GM19324 (cell line): ENCODE data around the gene AGPAT1.
"Not testable (repeated sequence)": the region's sequence is repeated elsewhere in the genome, so short reads cannot be mapped to it uniquely, and the experiment has no call there.

ENCODE experiments used
- ATAC-seq: cut with Tn5 transposase; IDR thresholded peaks from one replicate; pipeline ENCODE4 v1.9.1; 2021; ENCODE audit warnings: mild to moderate bottlenecking, moderate library complexity; ENCODE audit not compliant: unreplicated experiment, low FRiP score

Gene AGPAT1

GRCh38 chr6:32175711-32176475, at the start of gene AGPAT1:
Gene AGPAT1 (minus strand): TSS chr6:32176084. CDS start chr6:32171496, 4,588 bp downstream.
- ATAC-seq = peak; percentile 39

DNA sequence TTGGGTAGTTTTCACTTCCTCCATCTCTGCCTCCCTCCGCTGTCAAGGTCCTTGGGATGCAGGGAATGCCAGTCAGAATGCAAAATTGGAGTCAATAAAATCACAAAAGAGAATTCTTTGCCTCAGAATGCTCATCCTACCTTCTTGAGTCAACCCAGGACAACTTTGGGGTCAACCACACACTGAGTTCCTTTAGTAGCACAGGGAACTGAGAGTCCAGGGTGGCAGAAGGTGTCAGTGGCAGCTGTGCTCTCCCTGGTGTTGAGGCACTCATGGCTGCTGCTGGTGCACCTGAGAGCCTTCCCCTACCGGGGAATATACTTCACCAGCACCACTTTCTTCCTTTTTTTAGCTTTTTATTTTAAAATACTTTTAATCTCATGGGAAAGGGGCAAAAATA, 48.8 kb upstream of the AGPAT1 start:
- peak; percentile 46 for ATAC-seq

DNA sequence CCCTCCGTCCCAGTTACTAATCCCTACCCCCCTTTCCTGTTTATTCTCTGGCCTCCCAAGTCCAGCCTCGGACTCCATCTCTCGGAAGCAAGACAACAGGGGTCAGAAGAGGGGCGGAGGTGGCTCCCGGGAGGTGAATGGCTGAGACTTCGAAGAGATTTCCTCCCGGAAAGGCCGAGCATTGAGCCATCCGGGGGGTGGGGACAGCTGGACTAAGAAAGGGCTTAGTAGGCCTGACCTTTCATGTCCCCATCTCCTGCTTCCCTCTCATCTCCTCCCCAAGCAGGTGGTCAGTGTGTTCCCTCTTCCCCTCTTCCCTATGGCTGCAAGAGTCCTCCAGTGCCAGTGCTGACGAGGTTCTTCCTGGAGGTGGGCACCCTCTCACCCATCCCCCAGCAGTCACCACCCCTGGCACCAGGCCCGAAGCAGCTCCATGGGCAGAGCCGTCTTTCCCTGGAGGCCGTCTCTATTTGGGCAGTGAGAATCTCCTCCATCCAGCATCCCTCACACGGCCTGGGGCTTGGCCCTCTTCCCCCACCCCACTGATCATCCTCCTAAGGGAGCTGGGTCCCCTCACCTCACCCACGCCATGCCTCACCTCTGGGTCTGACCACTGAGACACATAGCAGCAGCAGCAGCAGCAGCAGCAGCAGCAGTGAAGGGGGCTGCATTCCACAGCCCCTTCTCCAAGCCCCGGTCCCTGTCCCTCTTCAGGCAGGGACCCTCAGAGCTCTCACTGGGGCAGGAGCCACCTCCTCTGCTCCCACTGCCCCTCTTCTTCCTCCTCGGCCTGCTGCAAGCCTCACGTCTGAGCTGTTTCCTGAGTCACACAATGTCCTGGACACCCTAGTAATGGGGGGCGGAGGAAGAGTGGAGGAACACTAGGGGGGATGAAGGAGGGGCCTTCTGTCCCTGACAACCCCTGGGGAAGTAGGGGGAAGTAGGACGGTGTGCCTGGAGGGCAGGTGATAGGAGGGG, 47.7 kb upstream of the AGPAT1 start, which contains the start of gene NOTCH4:
Gene NOTCH4 (minus strand): TSS at position 810 of the 978 bp plus-strand sequence. CDS start 139 bp downstream, at position 671.
- ATAC-seq = no peak

GRCh38 chr6:32222333-32223230, 46.7 kb upstream of the AGPAT1 start:
- ATAC-seq = no peak

DNA sequence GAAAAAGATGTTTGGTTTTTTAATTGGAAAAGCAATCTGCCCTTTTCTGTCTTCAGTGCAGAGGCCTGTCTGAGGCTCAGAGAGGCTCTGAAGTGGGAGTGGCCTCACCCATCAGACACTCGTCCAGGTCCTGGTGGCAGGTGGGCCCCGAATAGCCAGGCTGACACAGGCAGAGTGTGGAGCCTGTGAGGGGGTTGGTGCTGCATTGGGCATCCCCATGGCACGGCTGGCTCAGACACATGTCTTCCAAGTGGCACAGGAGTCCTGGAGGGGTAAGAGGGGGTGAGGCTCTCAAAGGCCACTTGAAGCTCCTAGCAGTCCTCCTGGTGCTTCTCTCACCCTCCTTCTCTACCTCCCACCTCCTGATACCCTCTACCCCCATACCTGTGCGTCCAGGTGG, 44.1 kb upstream of the AGPAT1 start:
- no peak for ATAC-seq

DNA sequence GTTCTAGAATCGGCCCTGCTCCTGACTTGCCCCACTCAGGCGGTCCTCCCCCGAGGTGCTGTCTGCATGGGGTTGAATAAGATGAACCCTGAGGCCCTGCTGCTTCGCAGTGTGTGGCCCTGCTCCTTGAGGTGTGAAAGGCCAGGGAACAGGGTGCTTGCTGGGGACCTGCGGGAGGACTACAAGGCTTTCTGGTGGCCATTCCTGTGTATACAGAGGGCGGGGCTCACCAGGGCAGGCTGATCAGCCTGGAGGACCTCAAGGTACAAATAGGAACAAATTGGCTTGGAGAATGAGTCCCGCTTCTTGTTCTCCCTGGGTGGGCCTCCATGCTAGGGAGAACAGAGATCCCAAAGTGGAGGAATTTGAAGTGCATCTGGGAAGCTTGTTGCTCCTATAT, 42.3 kb upstream of the AGPAT1 start:
- no peak for ATAC-seq

GRCh38 chr6:32216998-32217397, 41.1 kb upstream of the AGPAT1 start:
- ATAC-seq = no peak

GRCh38 chr6:32216285-32216684, 40.4 kb upstream of the AGPAT1 start:
- no peak for ATAC-seq

- no peak for ATAC-seq
Measured at GRCh38 chr6:32215617-32216016, 39.7 kb upstream of the AGPAT1 start.

DNA sequence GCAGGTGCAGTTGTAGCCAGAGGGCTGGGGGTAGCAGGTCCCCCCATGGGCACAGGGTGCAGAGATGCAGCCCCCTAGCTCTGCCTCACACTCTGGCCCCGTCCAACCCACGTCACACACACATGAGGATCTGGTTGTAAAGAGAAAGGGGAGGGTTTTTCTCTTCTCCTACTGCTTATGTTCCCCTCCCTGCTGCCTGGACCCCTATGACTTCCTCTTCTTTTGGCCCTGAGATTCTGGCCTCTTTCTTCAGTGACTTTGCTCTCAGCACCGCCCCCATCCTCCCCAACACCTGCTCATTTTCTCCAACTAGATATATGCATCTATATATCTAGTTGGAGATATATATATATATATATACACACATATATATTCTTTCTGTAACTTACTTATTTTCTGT, 38.2 kb upstream of the AGPAT1 start:
- ATAC-seq = no peak

DNA sequence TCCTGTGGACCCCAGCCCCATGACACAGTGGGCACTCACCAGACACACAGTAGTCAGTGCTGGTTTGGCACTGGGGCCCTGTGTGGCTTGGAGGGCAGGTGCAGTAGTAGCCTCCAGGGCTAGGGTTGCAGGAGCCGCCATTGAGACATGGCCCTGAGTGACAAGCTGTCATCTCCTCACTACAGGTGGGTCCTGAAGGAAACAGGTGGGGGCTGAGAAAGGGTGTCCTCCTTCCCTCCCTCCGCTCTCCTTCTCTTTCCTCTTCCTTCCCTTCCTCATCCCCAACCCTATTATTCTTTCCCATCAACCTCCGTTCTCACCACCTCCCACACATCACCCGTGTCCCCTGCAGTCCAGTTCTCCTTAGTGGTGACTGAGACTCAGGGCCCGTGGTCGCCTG, 37.8 kb upstream of the AGPAT1 start:
- no peak for ATAC-seq

- ATAC-seq = no peak
Measured at GRCh38 chr6:32212076-32212760, 36.3 kb upstream of the AGPAT1 start.

- not testable (repeated sequence) for ATAC-seq
Measured at GRCh38 chr6:32211432-32211831, 35.5 kb upstream of the AGPAT1 start.

GRCh38 chr6:32210191-32210601, 34.3 kb upstream of the AGPAT1 start:
- no peak for ATAC-seq

- no peak for ATAC-seq
Measured at GRCh38 chr6:32208996-32209395, 33.1 kb upstream of the AGPAT1 start.

DNA sequence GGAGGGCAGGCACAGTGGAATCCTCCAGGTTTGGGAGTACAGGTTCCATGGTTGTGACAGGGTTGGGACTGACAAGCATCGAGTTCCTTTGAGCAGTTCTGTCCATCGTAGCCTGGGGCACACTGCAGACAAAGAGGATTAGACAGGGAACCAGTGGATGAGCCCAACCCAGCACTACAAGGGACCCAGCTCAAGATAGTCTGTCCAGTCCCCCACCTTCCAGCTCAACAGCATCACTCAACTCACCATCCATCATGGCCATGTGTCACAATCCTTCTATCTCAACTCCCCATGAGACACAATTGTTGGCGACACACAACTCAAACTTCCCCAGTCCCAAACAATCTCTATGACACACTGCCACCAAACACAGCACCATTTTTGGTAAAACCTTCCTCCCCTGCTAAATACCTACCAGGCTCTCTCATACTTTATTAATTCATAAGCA, 28.4 kb upstream of the AGPAT1 start:
- ATAC-seq = no peak

DNA sequence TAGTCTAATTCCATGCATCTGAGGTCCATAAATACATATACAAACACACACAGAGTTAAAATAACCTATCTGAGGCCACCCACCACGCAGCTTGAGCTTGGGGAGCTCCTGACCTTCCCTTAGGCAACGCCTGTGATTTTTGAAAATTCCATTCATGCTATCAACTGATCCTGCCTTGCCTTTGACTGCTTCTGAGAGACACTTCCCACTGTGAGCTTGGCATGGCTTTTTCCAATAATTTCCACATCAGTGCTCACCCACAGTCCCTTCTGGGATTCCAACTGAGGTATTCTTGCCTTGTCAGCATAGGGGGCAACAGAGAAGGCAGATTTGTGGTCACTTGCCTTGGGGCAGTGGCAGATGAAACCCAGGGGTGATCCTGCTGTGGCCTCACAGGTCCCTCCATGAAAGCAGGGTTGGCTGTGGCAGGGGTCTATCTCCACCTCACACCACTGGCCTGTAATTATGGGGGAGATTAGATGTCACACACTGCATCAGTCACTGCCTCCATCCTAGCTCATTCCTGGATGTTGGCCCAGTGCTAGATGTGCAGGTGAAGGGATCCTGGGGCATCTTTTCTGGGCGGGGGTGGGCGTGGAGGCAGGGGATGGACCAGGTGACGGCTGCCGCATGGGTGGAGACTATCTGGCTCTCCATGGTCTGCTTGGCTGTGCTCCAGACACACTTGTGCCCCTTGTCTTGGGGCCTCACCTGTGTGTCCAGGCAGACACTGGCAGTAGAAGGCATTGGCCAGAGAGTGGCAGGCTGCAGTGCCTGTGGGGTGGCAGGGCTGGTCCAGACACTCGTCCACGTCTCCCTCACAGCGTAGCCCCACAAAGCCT, 27.8 kb upstream of the AGPAT1 start:
- no peak for ATAC-seq

- no peak for ATAC-seq
Measured at GRCh38 chr6:32202186-32202585, 26.3 kb upstream of the AGPAT1 start.
